WERI-Rb-1 (cell line): ENCODE measurements around the gene IGHMBP2.

Experiments
- DNase-seq: peaks from one replicate; pipeline ENCODE4 v3.0.0-alpha.2; 2020
- H3K27ac ChIP-seq: fragments of 250-450 bp; sonication (Bioruptor Pico); 2 replicates; pipeline ENCODE4 v1.5.1; 2020; ENCODE audit warnings: mild to moderate bottlenecking, moderate library complexity
- H3K27me3 ChIP-seq: fragments of 250-450 bp; sonication (Bioruptor Pico); 2 replicates; pipeline ENCODE4 v1.5.1; 2021; ENCODE audit warnings: mild to moderate bottlenecking, low read depth, moderate library complexity; ENCODE audit not compliant: insufficient read depth, severe bottlenecking
- H3K36me3 ChIP-seq: fragments of 250-450 bp; sonication (Bioruptor Pico); 2 replicates; pipeline ENCODE4 v1.5.1; 2020; ENCODE audit warnings: mild to moderate bottlenecking, moderate library complexity
- H3K4me3 ChIP-seq: 2 replicates; pipeline ENCODE4 v1.5.1; 2011; ENCODE audit warnings: low read depth, mild to moderate bottlenecking, control low read depth, low read length
- H3K9me3 ChIP-seq: fragments of 250-450 bp; sonication (Bioruptor Pico); 2 replicates; pipeline ENCODE4 v1.5.1; 2021; ENCODE audit warnings: mild to moderate bottlenecking, moderate library complexity; ENCODE audit not compliant: severe bottlenecking
- TF ChIP-seq, protein P1 (sequence below): IDR thresholded peaks from 2 replicates; pipeline ENCODE4 v1.5.1; 2011; ENCODE audit warnings: low read depth, mild to moderate bottlenecking, control low read depth, inconsistent platforms, low read length

The IGHMBP2 gene

DNA sequence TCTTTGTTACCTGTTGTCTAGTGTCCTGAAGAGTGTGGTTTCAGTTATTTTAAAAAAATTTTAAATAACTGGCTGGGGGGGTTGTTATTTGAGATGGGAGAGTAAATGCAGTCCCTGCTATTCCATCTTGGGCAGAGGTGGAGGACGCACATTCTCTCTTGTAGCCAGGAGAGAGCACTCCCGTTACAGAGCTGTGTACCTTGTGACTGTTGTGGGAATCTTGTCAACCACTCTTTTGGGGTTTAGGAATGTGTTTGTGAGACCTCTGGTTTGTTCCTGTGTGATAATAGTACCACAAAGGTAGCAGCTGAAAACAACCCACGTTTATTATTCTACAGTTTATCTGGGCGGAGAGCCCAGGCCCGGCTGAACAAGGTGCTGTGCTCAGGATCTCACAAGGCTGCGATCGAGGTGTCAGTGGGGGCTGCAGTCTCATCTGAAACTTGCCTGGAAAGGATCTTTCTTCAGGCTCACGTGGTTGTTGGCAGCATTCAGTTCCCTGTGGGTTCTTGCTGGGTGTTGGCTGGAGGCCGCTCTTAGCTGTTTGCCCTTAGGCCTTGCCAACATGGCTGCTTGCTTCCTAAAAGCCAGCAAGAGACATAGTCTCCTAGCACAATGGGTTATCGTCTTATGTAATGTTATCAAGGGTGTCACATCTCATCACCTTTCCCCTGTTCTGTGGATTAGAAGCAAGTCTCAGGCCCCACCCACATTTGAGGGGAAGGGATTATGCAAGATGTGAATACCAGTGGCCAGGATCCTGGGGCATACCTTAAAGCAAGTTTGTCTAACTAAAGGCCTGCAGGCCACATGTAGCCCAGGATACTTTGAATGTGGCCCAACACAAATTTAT, 20.6 kb downstream of the IGHMBP2 start:
- Histone ChIP-seq H3K36me3 (peaks cover 57% of the 10 kb centered on the region), H3K27me3 (no peaks in the 10 kb centered on the region), H3K9me3 (peaks cover 8% of the 10 kb centered on the region), H3K4me3 (no peak overlapping the region), H3K27ac (no peak overlapping the region)
- TF ChIP-seq, protein P1, sequence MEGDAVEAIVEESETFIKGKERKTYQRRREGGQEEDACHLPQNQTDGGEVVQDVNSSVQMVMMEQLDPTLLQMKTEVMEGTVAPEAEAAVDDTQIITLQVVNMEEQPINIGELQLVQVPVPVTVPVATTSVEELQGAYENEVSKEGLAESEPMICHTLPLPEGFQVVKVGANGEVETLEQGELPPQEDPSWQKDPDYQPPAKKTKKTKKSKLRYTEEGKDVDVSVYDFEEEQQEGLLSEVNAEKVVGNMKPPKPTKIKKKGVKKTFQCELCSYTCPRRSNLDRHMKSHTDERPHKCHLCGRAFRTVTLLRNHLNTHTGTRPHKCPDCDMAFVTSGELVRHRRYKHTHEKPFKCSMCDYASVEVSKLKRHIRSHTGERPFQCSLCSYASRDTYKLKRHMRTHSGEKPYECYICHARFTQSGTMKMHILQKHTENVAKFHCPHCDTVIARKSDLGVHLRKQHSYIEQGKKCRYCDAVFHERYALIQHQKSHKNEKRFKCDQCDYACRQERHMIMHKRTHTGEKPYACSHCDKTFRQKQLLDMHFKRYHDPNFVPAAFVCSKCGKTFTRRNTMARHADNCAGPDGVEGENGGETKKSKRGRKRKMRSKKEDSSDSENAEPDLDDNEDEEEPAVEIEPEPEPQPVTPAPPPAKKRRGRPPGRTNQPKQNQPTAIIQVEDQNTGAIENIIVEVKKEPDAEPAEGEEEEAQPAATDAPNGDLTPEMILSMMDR: no peak
- DNase-seq: no peak

DNA sequence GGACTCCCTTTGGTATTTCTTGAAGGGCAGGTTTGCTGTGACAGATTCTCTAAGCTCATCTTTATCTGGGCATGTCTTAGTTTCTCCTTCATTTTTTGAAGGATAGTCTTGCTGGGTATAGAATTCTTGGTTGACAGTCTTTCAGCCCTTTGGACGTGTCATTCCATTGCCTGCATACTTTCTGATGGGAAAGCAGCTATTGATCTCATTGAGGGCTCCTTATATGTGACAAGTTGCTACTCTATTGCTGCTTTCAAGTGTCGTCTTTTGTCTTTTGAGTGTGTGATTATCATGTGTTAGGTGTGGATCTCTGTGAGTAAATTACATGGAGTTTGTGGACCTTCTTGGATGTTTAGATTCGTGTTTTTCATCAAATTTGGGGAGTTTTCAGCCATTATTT, 21.9 kb downstream of the IGHMBP2 start:
- peaks cover 54% of the 10 kb centered on the region for H3K36me3 ChIP-seq
- TF ChIP-seq, protein P1: no peak
- H3K9me3 ChIP-seq: peaks cover 8% of the 10 kb centered on the region
- H3K27me3 ChIP-seq: no peaks in the 10 kb centered on the region
- no peak overlapping the region for H3K4me3 ChIP-seq
- no peak overlapping the region for H3K27ac ChIP-seq
- no peak for DNase-seq

DNA sequence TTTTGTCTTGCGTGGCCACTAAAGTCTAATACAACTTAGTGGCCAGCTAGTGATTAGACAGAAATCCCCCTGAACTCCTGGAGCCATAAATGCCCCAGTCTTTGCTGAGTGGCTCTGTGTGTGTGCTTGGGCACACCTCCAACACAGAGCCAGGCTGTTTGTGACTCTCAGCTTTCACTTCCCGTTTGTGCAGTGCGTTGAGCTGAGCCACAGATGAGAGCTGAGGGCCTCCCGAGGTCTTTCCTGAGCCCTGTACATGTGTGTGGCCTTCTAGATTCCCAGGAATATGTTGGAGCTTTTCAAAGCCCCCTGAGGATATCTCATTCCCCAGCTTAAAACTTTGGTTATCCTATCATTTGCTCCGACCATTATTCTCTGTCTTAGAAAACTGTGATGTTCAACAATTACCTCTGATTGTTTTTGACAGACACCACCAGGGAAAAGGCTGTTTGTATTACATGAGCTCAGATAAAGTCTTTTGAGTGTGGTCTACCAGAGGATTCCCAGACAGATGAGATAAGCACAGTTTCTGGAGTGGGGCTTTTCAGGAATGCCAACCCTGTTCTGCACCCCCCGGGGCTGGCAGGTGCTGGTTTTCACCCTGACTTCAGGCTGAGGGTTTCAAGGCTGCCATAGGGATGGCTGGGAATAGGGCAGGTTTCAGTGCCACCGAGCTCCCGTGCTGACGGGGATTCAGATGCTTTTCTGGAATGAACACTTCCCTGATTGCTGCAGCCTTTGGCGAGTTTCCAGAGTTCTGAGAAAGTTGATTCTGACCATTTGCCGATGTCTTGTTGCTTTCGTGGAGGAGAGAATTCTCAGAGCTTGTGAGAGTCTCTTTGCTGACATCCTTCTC, 23.8 kb downstream of the IGHMBP2 start:
- H3K4me3 ChIP-seq: no peak overlapping the region
- DNase-seq: no peak
- TF ChIP-seq, protein P1: no peak
- H3K27ac ChIP-seq: no peak overlapping the region
- H3K27me3 ChIP-seq: no peaks in the 10 kb centered on the region
- peaks cover 8% of the 10 kb centered on the region for H3K9me3 ChIP-seq
- peaks cover 45% of the 10 kb centered on the region for H3K36me3 ChIP-seq

DNA sequence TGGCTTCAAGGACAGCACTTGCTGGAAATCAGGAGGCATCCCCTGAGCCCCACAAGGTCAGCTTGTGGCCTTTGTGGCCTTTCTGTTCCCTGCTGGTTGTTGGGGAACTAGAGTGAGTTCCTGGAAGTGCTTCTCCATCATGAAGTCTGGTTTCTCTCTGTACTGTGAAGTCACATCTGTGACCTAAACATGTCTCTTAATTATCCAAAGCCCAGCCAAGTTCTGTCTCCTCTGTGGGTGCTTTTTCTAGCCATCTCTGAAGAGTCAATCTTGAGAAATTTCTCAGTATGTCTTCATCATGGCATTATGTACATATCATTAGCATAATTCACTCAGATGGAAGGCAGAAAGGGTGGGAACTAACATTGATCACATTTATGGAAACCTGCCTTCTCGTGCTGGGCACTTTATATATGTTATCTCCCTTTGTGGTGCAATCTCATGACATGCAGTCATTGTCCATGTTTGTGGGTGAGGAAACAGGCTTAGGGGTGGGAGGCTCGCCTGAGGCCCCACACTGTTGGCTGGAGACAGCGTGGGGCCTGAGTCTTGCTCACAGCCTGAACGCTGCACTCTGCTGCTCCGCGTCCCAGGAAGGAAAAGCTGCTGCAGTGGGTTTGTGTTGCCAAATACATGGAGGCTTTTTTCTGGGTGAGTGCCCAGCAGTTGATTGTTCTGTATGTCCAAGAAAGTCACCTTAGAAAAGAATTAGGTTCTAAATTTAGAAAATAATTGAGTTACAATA, 24.6 kb downstream of the IGHMBP2 start:
- H3K4me3 ChIP-seq: no peak overlapping the region
- TF ChIP-seq, protein P1: no peak
- H3K27ac ChIP-seq: no peak overlapping the region
- peaks cover 8% of the 10 kb centered on the region for H3K9me3 ChIP-seq
- no peak for DNase-seq
- peaks cover 45% of the 10 kb centered on the region for H3K36me3 ChIP-seq
- H3K27me3 ChIP-seq: no peaks in the 10 kb centered on the region

DNA sequence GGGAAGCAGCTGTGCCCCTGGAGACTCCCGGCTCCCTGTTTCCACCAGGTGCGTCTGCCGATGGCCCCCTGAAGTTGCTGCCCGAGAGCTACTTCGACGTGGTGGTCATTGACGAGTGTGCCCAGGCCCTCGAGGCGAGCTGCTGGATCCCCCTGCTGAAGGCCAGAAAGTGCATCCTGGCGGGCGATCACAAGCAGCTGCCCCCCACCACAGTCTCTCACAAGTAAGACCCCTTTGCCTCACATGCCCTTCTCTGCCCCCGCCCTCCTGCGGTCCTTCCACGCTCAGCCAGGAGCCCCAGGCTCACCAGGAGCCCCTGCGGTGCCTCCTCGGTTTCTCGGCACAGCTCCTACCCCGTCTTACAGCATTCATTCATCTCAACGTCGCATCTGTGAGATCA, 25.4 kb downstream of the IGHMBP2 start:
- no peaks in the 10 kb centered on the region for H3K27me3 ChIP-seq
- TF ChIP-seq, protein P1: no peak
- H3K4me3 ChIP-seq: no peak overlapping the region
- H3K36me3 ChIP-seq: peaks cover 53% of the 10 kb centered on the region
- H3K27ac ChIP-seq: no peak overlapping the region
- H3K9me3 ChIP-seq: peaks cover 8% of the 10 kb centered on the region
- no peak for DNase-seq
